Smooth muscle cell of the brain vasculature (primary cell): ENCODE data around the gene CBX7.

Source experiments
- DNase-seq: peaks from one replicate; pipeline ENCODE4 v3.0.0-alpha.2; 2012; ENCODE audit warnings: low read depth, low spot score

CBX7 gene

GRCh38 chr22:39092111-39092862 is 60.2 kb downstream of the CBX7 start:
- no peak for DNase-seq

GRCh38 chr22:39091126-39092081 is 61.1 kb downstream of the CBX7 start:
- no peak for DNase-seq

- no peak for DNase-seq
Observed at GRCh38 chr22:39090426-39091064, 61.9 kb downstream of the CBX7 start.

GRCh38 chr22:39089928-39090327 is 62.6 kb downstream of the CBX7 start:
- no peak for DNase-seq

GRCh38 chr22:39088685-39089032 is 63.8 kb downstream of the CBX7 start:
- DNase-seq: no peak

- no peak for DNase-seq
Observed at GRCh38 chr22:39087881-39088684, 64.4 kb downstream of the CBX7 start.

GRCh38 chr22:39087098-39087497 is 65.4 kb downstream of the CBX7 start:
- no peak for DNase-seq

GRCh38 chr22:39084666-39085065 is 67.8 kb downstream of the CBX7 start:
- DNase-seq: no peak

GRCh38 chr22:39083212-39084165 is 69.0 kb downstream of the CBX7 start:
- no peak for DNase-seq

GRCh38 chr22:39081598-39081997 is 70.9 kb downstream of the CBX7 start:
- no peak for DNase-seq

- DNase-seq: no peak
Observed at GRCh38 chr22:39081016-39081415, 71.5 kb downstream of the CBX7 start.
